HG03439 (cell line): ENCODE data around the gene IDI1.
A peak's percentile ranks its signal among the peaks of the same experiment; 100 is the strongest.
"Not testable (repeated sequence)": the region's sequence is repeated elsewhere in the genome, so short reads cannot be mapped to it uniquely, and the experiment has no call there.

Experiments used
- ATAC-seq: cut with Tn5 transposase; IDR thresholded peaks from one replicate; pipeline ENCODE4 v1.9.1; 2021; ENCODE audit warnings: mild to moderate bottlenecking, moderate library complexity; ENCODE audit not compliant: unreplicated experiment

The IDI1 gene

DNA sequence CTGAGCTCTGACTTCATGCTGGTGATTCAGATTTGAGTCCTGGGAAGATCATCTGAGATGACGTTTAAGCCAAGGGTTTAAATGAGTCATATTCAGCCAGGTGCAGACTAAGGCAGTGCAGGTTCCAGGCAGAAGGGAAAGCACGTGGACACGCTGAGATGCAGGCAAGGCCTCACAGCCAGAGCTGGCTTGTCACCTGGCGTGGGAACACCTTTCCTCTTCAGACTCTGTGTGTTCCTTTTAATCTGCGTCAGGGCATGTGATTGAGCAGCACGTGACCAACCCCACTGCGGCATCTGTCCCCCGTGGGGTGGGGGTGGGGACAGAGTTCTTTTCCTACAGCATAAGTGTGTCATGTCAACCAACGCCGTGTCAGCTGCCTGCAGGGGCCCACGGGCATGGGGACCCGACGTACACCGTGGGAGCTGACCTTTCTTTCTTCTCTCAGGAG lies 12.6 kb downstream of the IDI1 start:
- peak; percentile 85 for ATAC-seq

DNA sequence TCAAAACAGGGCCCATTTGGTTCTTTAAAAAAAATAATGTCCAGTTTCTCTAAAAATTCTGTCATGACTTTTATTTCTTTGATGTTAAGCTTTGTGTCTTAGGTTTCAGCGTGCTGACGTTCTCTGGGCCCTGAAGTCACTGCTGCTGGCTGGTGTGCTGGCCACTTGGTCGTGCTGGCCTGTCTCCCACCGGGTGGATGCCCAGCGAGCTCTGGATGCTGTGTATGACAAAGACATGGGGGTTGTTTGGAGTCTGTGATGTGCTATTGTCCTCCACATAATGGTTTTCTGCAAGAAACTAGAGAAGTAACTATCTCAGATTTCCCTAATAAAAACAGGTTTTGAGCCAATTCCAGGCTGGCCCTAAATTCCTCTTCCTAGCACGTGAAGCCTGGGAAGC lies 13.7 kb downstream of the IDI1 start:
- ATAC-seq: no peak

DNA sequence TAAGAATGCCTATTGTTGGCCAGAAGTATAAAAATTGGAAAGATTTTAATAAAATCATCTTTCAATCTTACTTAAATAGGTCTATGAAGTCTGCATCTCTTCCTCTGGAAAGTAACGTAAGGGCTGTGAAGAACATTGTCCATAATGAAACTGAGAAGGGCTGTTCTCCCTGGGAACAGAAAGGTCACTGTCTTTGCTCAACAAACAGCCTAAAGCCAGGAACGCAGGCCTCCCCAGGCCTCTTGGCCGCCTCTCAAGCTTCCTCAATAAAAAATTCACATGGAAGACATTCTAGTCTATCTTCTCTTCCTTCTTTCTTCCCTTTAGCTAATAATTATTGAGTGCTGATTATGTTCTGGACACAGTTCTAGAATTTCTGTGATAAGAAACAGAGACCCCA lies 14.2 kb downstream of the IDI1 start:
- ATAC-seq: no peak

DNA sequence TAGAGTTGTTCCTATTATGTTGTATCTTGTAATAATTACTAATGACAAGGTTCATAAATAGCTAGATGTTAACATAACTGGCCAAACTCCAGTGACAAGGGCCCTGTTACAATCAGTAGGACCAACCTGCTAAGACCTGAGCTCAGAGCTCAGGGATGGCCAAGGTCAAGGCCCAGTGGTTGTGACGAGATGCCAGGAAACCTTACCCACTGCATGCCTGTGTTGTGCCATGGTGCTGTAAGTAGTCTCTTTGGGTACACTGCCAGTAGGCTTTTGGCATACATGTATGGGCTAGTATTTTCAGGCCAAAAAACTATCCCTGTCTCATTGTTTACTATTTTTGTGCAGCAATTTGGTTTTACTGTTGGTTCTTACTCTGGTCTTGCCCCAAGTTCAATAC lies 15.3 kb downstream of the IDI1 start:
- ATAC-seq: no peak

DNA sequence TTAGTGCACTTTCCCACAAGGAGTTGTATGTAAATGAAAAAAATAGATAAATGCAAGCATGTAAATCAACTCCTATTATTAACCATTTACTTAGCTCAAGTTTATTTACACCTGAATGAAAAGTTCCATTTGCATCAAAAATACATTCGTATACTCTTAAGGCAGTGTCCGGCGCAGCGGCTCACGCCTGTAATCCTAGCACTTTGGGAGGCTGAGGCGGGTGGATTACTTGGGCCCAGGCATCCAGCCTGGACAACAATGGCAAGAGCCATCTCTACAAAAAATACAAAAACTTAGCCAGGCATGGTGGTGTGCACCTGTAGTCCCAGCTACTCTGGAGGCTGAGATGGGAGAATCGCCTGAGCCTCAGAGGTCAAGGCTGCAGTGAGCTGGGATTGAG lies 19.1 kb downstream of the IDI1 start:
- no peak for ATAC-seq

DNA sequence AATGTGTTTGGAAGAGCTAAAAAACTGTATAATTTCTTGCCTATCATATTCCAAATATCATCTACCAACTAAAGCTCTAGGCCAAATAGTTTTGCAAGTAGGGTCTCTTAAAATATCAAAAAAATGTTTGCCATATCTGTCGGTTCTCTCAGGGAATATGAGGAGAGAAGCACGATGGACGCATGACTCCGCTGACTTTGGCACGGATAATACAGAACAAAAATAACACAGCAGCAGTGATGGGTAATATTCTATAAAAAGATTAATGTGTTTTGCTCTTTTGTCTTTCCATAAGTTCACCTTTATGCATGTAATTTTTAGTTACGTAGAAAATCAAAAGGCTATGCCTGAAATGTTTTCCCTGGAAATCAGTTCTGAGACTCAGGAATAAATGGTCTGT lies 22.3 kb downstream of the IDI1 start:
- no peak for ATAC-seq

DNA sequence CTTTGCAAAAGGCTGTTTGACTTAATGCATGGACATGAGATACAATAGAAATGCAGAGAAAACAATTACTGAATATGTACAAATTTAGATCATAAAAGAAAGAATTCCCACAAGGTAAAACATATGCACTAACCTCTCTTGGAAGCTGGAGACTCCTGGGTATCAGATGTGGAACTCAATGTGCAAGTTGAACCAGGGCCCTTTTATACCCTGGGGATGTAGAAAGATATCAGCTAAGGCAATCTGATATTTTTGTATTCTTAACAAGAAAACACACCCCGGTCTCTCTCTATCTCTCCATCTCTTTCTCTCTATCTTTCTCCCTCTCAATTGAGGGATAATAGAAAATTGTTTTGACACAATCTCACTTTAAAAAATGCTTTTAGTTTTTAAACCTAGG lies 23.2 kb downstream of the IDI1 start, which contains the start of gene IDI2:
TSS of gene IDI2 (minus strand) at position 177 of the 400 bp plus-strand sequence. CDS start 1,136 bp downstream, outside the sequence.
- no peak for ATAC-seq

DNA sequence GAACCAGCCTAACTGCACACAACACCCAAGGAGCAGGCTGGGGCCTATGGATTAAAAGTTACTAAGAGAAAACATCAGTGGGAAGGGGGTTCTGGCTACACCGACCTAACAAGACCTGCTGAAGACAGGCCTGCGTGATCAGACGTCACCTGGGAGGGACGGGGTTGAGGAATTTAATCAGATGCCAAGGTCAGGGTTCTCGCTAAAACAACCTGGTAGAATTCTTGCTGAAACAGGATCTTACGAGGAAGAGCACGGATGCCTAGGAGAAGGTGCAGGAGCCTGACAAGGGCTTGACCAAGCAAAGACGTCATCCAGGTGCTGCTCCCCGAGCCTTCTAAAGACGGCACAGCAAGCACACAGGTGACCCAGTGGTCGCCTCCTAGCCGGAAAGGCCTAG lies 24.8 kb downstream of the IDI1 start:
- no peak for ATAC-seq

DNA sequence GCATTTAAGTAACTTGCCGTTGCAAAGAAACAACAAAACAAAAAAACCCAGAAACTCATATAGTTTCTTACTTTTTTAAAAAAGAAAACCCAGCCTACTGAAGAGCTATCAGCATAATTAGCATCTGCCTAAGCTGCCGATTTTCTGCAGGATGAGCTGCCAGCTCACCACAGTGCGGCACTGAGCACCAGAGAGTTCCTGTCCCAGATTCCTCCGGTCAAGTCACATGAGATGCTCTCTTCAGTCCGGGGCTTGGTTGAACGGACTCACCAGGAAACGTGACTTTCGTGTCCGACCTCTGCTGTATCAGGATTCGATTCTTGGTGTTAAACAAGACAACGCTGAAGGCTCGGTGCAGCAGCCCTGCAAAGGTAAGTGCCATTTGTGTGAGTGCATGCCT lies 26.5 kb downstream of the IDI1 start:
- ATAC-seq: no peak

DNA sequence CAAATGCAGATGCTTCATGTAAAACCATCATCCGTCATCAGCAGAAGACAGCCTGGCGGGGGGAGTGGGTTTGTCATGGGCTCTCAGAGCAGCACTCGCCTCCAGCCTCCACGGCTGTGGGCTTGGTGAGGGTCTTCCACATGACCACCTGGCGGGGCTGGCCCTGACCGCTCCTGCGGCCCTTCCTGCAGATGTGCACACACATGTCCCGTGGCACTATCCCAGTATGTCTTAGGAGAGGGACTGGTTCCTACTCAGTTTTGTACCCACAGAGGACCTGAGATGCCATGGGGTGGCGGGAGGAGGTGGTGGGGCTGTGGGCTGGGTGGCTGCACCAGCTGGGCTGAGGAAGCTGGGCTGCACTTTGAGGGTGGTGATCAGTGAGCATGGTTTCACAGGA lies 28.0 kb downstream of the IDI1 start:
- ATAC-seq: no peak

DNA sequence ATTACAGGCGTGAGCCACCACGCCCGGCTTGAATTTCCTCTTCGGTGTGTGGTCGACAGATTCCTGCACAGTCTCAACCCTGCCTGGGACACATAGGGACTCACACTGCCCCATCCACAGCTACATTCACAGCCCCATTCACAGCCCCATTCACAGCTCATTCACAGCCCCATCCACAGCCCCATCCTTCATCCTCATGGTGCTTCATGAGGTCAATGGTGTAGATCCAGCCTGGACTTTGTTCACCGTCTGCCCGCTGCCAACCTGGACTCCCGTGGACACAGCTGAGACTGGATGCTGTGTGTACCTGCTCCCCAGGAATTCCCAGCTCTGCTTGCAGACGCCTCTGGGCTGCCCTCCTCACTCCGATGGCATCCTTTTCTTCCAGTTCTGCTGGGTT lies 28.5 kb downstream of the IDI1 start:
- ATAC-seq: no peak

DNA sequence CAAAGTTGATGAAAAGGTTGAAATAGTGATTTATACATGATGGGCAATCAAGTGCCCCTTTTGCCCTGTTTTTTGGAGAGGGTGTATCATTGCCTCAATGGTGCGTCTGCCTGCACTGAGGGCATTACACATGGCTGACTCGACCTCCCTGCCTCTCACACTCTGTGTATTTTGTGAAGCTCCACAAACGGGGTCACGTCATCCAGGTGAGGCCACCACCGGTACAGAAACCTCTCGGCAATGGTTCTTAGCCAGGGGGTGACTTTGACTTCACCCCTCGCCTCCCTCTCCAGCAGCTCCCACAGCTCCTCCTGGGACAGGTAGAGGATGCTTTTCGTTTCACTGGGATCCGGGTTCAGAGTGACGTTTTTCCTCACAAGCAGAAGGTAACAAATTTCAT lies 29.6 kb downstream of the IDI1 start:
- ATAC-seq: no peak

DNA sequence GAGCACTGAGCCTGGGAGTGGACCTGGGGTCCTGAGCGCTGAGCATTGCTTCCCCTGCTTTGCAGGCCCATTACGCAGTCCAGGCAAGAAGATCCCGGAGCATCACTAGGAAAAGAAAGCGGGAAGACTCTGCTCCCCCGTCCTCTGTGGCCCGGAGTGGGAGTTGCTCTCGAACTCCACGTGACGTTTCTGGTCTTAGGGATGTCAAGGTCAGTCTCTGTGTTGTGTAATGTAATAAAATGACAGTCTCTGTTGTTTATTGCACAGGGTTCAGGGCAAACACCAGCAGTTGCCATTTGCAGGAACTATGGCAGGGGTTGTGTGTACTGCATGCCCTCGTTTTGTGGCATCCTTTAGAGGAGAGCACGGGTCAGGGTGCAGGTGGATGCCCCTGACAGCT lies 33.2 kb downstream of the IDI1 start:
- no peak for ATAC-seq

DNA sequence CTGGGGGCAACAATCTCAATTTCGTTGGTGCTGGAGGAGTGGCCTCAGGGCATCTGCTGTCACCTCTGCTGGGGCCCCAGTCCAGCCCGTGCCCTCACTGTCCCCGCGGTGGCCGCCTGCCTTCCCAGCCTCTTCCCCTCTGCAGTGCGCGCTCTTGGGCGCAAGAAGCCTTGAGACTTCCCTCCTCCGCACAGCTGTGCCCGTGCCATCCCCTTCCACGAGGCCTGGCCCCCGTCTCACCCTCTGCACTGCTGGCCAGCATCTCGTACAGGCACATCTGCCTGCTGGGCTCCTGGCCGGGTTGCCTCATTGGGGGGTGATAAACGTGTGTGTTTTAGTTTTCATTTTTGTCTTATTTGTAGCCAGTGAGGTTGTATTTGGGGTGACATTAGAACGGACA lies 37.2 kb downstream of the IDI1 start:
- ATAC-seq: no peak

DNA sequence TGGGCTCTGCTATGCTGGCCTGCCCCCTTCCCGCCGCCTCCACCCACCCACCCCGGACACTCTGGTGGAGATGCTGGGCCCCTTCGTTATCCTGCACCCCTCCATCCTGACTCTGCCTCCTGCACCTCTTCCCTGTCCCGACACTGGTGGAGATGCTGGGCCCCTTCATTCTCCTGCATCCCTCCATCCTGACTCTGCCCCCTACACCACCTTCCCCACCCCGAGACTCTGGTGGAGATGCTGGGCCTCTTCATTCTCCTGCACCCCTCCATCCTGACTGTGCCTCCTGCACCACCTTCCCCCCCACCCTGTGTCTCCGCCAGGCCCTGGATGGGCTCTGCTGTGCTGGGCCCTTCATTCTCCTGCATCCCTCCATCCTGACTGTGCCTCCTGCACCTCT lies 38.2 kb downstream of the IDI1 start:
- ATAC-seq: no peak

DNA sequence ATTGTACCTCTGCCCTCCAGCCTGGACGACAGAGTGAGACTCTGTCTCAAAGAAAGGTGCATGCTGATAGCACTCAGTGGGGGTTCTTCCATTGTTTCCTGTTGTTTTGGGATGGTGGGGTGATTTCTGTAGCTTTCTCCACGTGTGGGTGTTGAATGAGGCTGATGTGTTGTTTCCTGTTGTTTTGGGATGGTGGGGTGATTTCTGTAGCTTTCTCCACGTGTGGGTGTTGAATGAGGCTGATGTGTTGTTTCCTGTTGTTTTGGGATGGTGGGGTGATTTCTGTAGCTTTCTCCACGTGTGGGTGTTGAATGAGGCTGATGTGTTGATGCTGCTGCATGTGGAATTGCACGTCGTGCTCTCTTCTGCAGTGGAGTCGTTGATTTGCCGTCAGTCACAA lies 39.0 kb downstream of the IDI1 start:
- not testable (repeated sequence) for ATAC-seq

DNA sequence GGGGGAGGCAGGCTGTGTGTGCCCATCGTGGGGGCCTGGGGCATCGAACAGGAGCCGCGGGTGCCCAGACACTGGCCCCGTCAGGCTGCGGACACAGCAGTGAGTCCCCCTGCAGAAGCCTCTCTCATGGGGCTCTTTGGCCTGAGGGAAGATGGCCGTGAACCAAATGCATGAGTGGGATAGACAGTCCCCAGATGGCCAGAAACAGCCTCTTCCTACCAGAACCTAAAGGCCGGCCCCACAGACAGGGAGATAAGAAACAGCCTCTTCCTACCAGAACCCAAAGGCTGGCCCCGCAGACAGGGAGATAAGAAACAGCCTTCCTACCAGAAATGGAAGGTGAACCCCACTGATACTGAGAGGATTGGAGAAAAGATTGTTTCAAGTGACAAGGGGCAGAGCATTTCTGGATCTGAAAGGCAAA lies 39.8 kb downstream of the IDI1 start:
- ATAC-seq: no peak

DNA sequence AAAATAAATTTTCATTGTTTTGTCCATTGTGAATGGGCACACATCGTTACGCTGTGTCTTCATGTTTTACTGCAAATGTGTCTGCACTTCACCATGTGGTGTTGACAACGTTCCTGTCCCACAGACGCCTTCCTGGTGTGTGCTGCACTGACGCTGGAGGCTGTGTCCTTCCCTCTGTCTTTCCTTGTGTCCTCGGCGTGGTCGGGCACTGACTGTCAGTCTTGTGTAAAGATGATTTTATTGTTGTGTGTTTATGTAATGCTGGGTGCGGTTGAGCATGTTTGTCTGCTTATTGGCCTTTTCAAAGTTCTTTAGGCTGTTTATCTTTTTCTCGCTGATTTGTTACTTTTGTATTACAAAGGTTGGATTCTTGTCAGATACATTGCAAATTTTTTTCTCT lies 41.3 kb downstream of the IDI1 start:
- no peak for ATAC-seq

DNA sequence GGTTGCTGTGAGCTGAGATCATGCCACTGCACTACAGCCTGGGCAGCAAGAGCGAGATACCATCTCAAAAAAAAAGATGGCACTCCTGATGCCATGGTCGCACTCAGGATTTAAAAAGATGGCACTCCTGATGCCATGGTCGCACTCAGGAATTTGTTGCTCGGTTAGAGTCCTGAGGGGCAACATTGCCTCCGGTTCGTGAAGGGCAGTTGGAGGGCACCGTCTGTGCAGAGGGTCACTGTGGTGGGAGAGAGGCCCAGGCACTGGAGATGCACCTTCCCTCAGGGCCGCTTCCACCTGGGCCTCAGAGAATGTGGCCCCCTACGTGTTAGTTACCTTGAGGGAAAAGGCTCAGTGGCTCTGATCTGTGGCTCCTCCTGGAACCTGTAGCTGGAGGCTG lies 42.3 kb downstream of the IDI1 start:
- no peak for ATAC-seq

DNA sequence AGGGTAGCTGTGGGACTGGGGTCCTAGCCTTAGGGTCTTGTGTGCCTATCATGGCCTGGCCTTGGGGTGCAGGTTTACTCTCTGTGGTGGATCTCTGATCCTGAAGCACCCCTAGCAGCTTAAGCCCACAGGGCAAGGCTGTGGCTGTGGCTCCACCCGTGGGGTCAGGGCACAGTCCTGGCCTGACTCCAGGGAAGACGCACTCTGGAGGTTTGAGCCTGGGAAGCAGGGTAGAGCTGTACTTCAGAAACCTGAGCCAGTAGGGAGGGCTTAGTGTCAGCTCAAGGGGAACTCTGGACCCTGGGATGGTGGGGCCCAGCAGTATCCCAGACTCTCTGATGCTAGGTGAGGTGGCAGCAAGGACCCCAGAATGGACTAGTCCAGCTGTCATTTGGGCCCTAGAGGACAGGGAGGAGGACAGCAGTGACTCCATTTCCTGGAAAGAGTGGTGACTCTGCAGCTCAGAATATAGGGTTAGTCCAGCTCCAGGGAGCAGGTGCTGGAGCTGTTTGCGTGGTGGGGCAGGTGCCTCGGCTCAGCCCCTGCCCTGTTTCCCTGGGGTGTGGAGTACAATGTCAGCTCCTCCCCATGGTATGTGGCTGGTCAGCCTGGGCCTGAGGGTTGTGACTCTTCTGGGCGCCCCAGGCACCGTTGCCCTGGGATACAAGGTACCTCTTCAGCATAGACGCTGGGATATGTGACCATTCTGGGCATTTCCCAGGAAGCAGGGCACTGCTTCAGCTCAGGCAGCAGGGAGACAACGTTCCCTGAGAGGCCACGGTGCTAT lies 44.8 kb downstream of the IDI1 start:
- no peak for ATAC-seq

DNA sequence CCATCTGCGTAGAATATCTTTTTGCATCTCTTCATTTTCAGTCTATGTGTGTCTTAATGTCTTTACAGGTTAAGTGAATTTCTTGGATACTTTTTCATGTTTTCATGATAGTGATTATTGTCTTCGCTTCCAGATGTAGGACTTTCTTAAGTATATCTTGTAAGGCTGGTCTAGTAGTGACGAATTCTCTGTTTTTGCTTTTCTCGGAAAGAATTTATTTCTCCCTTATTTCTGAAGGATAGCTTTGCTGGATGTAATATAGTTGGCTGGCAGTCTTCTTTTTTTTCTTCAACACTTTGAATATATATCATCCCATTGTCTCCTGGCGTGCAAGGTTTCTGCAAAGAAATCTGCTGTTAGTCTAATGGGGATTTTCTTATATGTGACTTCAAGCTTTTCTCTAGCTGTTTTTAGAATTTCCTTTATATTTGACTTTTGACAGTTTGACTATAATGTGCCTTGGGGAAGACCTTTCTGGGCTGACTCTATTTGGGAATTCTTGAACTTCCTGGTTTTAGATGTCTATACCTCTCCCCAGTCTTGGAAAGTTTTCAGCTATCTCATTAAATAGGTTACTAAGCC lies 46.4 kb downstream of the IDI1 start:
- no peak for ATAC-seq

DNA sequence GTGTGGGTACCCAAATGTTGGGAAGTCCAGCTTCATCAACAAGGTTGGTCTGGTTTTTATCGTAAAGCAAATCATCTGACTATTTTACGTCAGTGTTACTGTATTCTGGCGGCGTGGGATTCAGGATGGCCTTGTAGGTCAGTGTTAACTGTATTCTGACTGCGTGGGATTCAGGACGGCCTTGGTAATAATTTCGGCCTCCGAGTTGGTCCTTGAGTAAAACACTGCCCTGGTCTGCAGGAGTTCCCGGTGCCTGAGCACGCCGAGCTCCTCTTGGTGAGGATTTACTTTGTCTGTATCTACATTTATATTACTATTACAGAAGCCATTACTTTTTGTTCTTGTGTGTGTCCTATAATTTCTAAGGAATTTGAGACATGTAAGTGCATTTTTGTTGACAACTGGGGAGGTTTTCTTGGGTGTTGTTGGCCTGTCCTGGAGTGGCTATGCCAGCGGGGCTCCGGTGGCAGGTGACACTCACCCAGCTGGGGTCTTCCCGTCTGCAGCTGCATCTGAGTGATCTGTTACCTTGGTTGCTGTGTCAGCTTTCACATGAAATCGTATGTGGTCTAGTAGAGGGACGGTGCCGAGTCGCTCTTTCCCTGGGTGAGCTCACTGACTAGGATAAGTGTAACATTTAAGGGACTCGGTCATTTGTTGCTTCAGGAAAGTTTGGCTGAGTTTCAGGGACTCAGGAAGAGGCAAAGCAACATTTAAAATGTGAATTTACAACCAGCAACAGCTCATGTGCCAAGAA lies 51.5 kb downstream of the IDI1 start:
- ATAC-seq: no peak
